HEK293 (cell line): Measurements from ENCODE around the gene ZNF343.
A peak's percentile ranks its signal among the peaks of the same experiment; 100 is the strongest.

Source experiments
- CTCF ChIA-PET: fragments of 350-600 bp; formaldehyde crosslinking; extraction: SDS; loops from one replicate; lab custom pipeline; 2021; ENCODE audit warnings: antibody characterized with exemption; lab: Yijun Ruan, JAX
- POLR2A ChIA-PET: fragments of 300-600 bp; formaldehyde crosslinking; extraction: SDS; loops from one replicate; lab custom pipeline; 2020; ENCODE audit warnings: antibody characterized with exemption, inconsistent platforms; lab: Yijun Ruan, JAX
- H3K27ac ChIP-seq: fragments of 200-500 bp; sonication (Bioruptor generic); 2 replicates; pipeline ENCODE4 v1.5.1; 2014; ENCODE audit warnings: low read depth, low read length, control low read depth, inconsistent platforms; ENCODE audit errors: extremely low read depth
- H3K36me3 ChIP-seq, 2 experiments: fragments of 200-500 bp in 1 of 2; sonication (Bioruptor generic) in 1 of 2; 1 replicate in 1 of 2; 2 replicates in 1 of 2; pipeline ENCODE4 v1.5.1; 2014 to 2017; ENCODE audit warnings: inconsistent platforms in 2 of 2, low read length in 2 of 2; ENCODE audit not compliant: control insufficient read depth in 2 of 2, insufficient read depth in 1 of 2
- H3K4me1 ChIP-seq: fragments of 200-500 bp; sonication (Bioruptor generic); 2 replicates; pipeline ENCODE4 v1.5.1; 2014; ENCODE audit warnings: mild to moderate bottlenecking, low read length, inconsistent platforms; ENCODE audit not compliant: control insufficient read depth, insufficient read depth
- H3K4me3 ChIP-seq: 2 replicates; pipeline ENCODE4 v1.5.1; 2011; ENCODE audit warnings: low read depth, mild to moderate bottlenecking, control low read depth, low read length, moderate library complexity
- H3K9me3 ChIP-seq: fragments of 200-500 bp; sonication (Bioruptor generic); 2 replicates; pipeline ENCODE4 v1.5.1; 2014; ENCODE audit warnings: low read depth, low read length, inconsistent platforms; ENCODE audit not compliant: control insufficient read depth, insufficient read depth
- AEBP2 ChIP-seq: fragments of 450-650 bp; formaldehyde crosslinking; IDR thresholded peaks from 2 replicates; pipeline ENCODE4 v1.5.1; 2016; ENCODE audit warnings: missing biosample characterization, missing genetic modification characterization, borderline replicate concordance
- ATF2 ChIP-seq: fragments of 450-650 bp; formaldehyde crosslinking; IDR thresholded peaks from 2 replicates; pipeline ENCODE4 v1.5.1; 2016; ENCODE audit warnings: missing biosample characterization, missing genetic modification characterization, low read depth
- EGR2 ChIP-seq: fragments of 450-650 bp; formaldehyde crosslinking; IDR thresholded peaks from 2 replicates; pipeline ENCODE4 v1.5.1; 2016; ENCODE audit warnings: low read depth, missing biosample characterization, missing genetic modification characterization
- OSR2 ChIP-seq: fragments of 450-650 bp; formaldehyde crosslinking; IDR thresholded peaks from 2 replicates; pipeline ENCODE4 v1.5.1; 2016; ENCODE audit warnings: missing biosample characterization, missing genetic modification characterization
- RBAK ChIP-seq: fragments of 450-650 bp; formaldehyde crosslinking; IDR thresholded peaks from 2 replicates; pipeline ENCODE4 v1.5.1; 2016; ENCODE audit warnings: missing biosample characterization, missing genetic modification characterization
- ZFHX2 ChIP-seq: fragments of 450-650 bp; formaldehyde crosslinking; conservative IDR thresholded peaks from 2 replicates; pipeline ENCODE4 v1.5.1; 2016; ENCODE audit warnings: missing biosample characterization, missing genetic modification characterization
- ZIC2 ChIP-seq: fragments of 450-650 bp; formaldehyde crosslinking; IDR thresholded peaks from 2 replicates; pipeline ENCODE4 v1.5.1; 2016; ENCODE audit warnings: missing biosample characterization, missing genetic modification characterization
- ZNF184 ChIP-seq: fragments of 450-650 bp; IDR thresholded peaks from 2 replicates; pipeline ENCODE4 v1.5.1; 2018; ENCODE audit warnings: missing biosample characterization, mild to moderate bottlenecking, missing genetic modification characterization
- ZNF302 ChIP-seq: fragments of 450-650 bp; formaldehyde crosslinking; IDR thresholded peaks from 2 replicates; pipeline ENCODE4 v1.5.1; 2016; ENCODE audit warnings: missing biosample characterization, missing genetic modification characterization, low read depth
- ZNF350 ChIP-seq: fragments of 450-650 bp; formaldehyde crosslinking; IDR thresholded peaks from 2 replicates; pipeline ENCODE4 v1.5.0; 2017; ENCODE audit warnings: missing biosample characterization, mild to moderate bottlenecking, missing genetic modification characterization
- ZNF404 ChIP-seq: fragments of 450-650 bp; formaldehyde crosslinking; IDR thresholded peaks from 2 replicates; pipeline ENCODE4 v1.5.1; 2017; ENCODE audit warnings: missing biosample characterization, missing genetic modification characterization
- ZNF473 ChIP-seq: fragments of 450-650 bp; formaldehyde crosslinking; IDR thresholded peaks from 2 replicates; pipeline ENCODE4 v1.5.1; 2017; ENCODE audit warnings: missing biosample characterization, missing genetic modification characterization
- ZNF48 ChIP-seq: fragments of 450-650 bp; formaldehyde crosslinking; IDR thresholded peaks from 2 replicates; pipeline ENCODE4 v1.5.1; 2016; ENCODE audit warnings: missing biosample characterization, missing genetic modification characterization
- ZNF654 ChIP-seq: fragments of 450-650 bp; formaldehyde crosslinking; IDR thresholded peaks from 2 replicates; pipeline ENCODE4 v1.5.1; 2016; ENCODE audit warnings: low read depth, missing biosample characterization, missing genetic modification characterization
- ZNF660 ChIP-seq: fragments of 450-650 bp; IDR thresholded peaks from 2 replicates; pipeline ENCODE4 v1.5.1; 2018; ENCODE audit warnings: missing biosample characterization, mild to moderate bottlenecking, missing genetic modification characterization
- ZNF792 ChIP-seq: fragments of 450-650 bp; formaldehyde crosslinking; IDR thresholded peaks from 2 replicates; pipeline ENCODE4 v1.5.1; 2016; ENCODE audit warnings: missing biosample characterization, missing genetic modification characterization

ZNF343 gene

DNA sequence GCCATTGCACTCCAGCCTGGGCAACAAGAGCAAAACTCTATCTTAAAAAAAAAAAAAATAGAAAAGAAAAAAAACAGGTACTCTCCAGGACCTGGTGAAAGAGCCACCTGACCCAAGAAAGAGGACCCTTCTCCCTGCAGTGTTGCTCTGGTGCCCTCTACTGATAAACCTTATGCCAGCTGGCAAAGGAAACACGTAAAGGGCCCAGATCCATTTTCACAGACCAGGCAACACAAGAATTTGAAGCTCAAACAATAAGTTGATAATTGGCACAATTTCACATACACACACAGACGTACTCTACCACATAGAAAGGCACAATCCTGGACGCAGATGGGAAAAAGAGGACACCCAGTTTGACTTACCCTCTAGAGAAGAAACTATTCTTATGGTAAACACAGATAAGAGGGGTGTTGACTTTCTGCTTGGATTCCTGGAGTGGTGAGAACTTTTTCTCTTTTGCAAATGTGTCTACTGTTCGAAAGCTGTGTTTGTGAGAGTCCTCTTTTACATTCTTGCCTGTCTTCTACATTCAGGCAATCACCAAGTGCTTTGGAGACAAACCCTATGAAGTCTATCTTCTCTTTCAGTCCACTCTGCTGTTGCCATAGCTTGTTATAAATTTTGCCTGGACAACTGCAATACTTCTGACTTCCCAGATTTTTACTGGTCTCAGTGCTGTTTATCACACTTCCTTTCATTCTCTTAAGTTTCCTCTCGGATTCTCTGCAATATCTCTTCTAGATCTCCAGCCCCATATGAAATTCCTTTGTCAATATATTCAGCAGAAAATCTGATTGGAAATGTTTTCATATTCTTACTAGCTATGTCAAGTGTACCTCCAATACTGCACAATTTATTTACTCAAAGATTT lies 31.7 kb downstream of the ZNF343 start:
- no peak overlapping the region for H3K4me3 ChIP-seq
- CTCF ChIA-PET, result interaction anchor here (0.7 to 1.5 kb wide), 9 partner anchors 10 to 269 kb away, joined by 3 to 8 read pairs (median 5); no protein-coding TSS in a partner anchor
- no peak overlapping the region for H3K27ac ChIP-seq
- peaks cover 8 to 28% of the 10 kb centered on the region in 2 experiments for H3K36me3 ChIP-seq
- TF ChIP-seq ZNF404 (tag by site-specific recombination) (no peak), ZNF654 (peak; percentile 58)
- TF ChIP-seq, all 188 proteins: peak for 1
- POLR2A ChIA-PET, result interaction anchor here (1.3 kb wide), 1 partner anchor 31 kb away, joined by 4 read pairs; no protein-coding TSS in a partner anchor
- Histone ChIP-seq H3K4me1 (no peaks in the 10 kb centered on the region), H3K9me3 (no peaks in the 10 kb centered on the region)

DNA sequence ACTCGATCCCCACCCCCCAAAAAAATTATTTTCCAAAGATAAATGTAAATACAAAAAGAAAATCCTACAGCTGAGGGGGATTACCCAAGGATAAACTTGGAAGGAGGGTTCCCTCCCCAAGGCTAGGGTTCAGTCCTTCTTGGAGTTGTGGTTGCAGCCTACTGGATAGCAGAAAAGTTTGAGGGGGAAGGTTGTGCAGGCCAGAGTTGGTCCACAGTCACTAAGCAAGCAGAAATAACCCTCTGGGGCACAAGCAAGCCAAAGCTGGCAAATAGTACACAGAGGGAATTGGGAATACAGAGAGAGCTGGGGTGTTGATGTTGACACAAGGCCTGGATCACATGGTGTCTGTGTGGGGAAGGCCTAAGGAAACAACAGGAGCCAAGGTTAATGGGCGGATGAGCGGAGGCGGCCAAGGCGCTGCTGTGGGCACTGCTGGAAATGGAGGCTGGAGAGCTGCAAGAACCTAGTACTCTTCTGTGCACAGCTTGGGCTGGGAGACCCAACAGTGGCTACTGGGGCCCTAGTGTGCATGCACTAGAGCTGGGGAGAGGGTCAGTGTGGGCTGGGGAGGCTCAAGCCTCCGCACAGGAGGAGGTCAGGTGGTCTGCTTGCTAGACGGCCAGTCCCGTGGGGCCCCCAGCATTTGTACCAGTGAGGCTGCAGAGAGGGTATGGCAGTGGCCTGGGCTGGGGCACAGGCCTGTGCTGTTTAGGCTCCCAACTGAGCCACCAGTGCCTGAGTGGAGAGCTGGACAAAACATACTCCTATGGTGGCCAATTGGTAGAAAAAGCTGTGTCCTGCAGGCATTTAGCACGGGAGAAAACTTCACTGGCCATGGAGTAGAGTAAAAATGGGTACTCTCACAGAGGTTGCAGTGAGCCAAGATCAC lies 32.6 kb downstream of the ZNF343 start:
- H3K36me3 ChIP-seq, result peaks cover 6 to 21% of the 10 kb centered on the region in 2 experiments
- no peak overlapping the region for H3K27ac ChIP-seq
- H3K9me3 ChIP-seq, result no peaks in the 10 kb centered on the region
- CTCF ChIA-PET, result interaction anchor here (0.7 to 2.1 kb wide), 8 partner anchors 16 to 268 kb away, joined by 3 to 7 read pairs (median 5); no protein-coding TSS in a partner anchor
- H3K4me3 ChIP-seq, result no peak overlapping the region
- TF ChIP-seq ZNF184 (tag by site-specific recombination) (no peak), ZFHX2 (tag by site-specific recombination) (peak; percentile 55; the same call in 1 of the 2 replicates), ZIC2 (tag by site-specific recombination) (peak; percentile 70), EGR2 (tag by site-specific recombination) (peak; percentile 70; the same call in 1 of the 2 replicates)
- POLR2A ChIA-PET, result interaction anchor here (0.6 kb wide), 2 partner anchors 66 to 177 kb away, joined by 3 to 4 read pairs; no protein-coding TSS in a partner anchor
- no peaks in the 10 kb centered on the region for H3K4me1 ChIP-seq

DNA sequence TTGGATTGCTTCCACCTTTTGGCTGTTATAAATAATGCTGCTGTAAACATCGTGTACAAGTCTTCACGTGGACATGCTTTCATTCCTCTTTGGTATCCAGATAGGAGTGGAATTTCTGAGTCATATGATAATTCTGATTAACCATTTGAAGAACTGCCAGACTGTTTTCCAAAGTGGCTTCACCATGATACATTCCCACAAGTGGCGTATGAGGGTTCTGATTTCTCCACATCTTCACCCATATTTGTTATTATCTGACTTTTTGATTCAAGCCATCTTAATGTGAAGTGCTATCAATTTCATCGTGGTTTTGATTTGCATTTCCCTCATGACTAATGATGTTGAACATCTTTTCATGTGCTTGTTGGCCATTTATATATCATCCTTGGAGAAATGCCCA lies 35.2 kb downstream of the ZNF343 start:
- H3K36me3 ChIP-seq, result peaks cover 9 to 23% of the 10 kb centered on the region in 2 experiments; a peak in 2 of 3 replicates
- H3K9me3 ChIP-seq, result no peaks in the 10 kb centered on the region
- no peak overlapping the region for H3K4me3 ChIP-seq
- ChIA-PET POLR2A (no interaction called here), CTCF (interaction anchor here (1.0 to 1.1 kb wide), 2 partner anchors 11 to 22 kb away, joined by 3 to 5 read pairs; no protein-coding TSS in a partner anchor)
- H3K27ac ChIP-seq, result no peak overlapping the region
- no peak for TF ChIP-seq OSR2 (tag by site-specific recombination)
- TF ChIP-seq ZNF48 (tag by site-specific recombination), result no peak
- no peak for TF ChIP-seq AEBP2 (tag by site-specific recombination)
- TF ChIP-seq ZNF302 (tag by site-specific recombination), result no peak
- TF ChIP-seq ZNF473 (tag by site-specific recombination), result no peak
- no peak for TF ChIP-seq ZNF660 (tag by site-specific recombination)
- no peak for TF ChIP-seq ZNF792 (tag by site-specific recombination)
- TF ChIP-seq RBAK (tag by site-specific recombination), result no peak
- no peak for TF ChIP-seq ZNF350 (tag by site-specific recombination)
- TF ChIP-seq ATF2, result no peak
- H3K4me1 ChIP-seq, result no peaks in the 10 kb centered on the region; the same call in 1 of the 2 replicates
